Coronary artery (tissue), 2 donors: ENCODE results near the gene TUT4.
A peak's percentile ranks its signal among the peaks of the same experiment; 100 is the strongest.

Experiments used
- DNase-seq: peaks from one replicate; pipeline ENCODE4 v3.0.0-alpha.2; 2017; ENCODE audit warnings: low spot score
- H3K27ac ChIP-seq, 2 donors: fragments of 200-600 bp; sonication (generic); one replicate each; pipeline ENCODE4 v1.5.1; 2016 to 2019
- H3K4me3 ChIP-seq: fragments of 200-600 bp; sonication (generic); 2 replicates; pipeline ENCODE4 v1.5.1; 2016; ENCODE audit warnings: mild to moderate bottlenecking, moderate library complexity
- CTCF ChIP-seq: fragments of 200-600 bp; sonication (generic); IDR thresholded peaks from one replicate; pipeline ENCODE4 v1.5.1; 2019; ENCODE audit warnings: antibody characterized with exemption

Gene TUT4

GRCh38 chr1:52416811-52417210 lies 136.1 kb downstream of the TUT4 start:
- DNase-seq: no peak
- Histone ChIP-seq H3K4me3 (no peak overlapping the region), H3K27ac (no peak overlapping the region)
- TF ChIP-seq CTCF: no peak

GRCh38 chr1:52414942-52415341 lies 137.9 kb downstream of the TUT4 start:
- Histone ChIP-seq H3K4me3 (no peak overlapping the region), H3K27ac (no peak overlapping the region)
- no peak for TF ChIP-seq CTCF
- no peak for DNase-seq

GRCh38 chr1:52413410-52413989 lies 139.4 kb downstream of the TUT4 start:
- Histone ChIP-seq H3K4me3 (no peak overlapping the region), H3K27ac (no peak overlapping the region)
- DNase-seq: no peak
- TF ChIP-seq CTCF: no peak

GRCh38 chr1:52404975-52405338 lies 147.9 kb downstream of the TUT4 start:
- no peak for DNase-seq
- peak overlapping the region; percentile 77 for H3K4me3 ChIP-seq
- TF ChIP-seq CTCF: no peak
- H3K27ac ChIP-seq: peak overlapping the region; percentile 84 to 85

- H3K4me3 ChIP-seq: peak within 1 kb of the TSS; percentile 77
- H3K27ac ChIP-seq: peak within 1 kb of the TSS; percentile 84 to 85
- peak; percentile 22 for TF ChIP-seq CTCF
- peak; percentile 95 for DNase-seq
Measured at GRCh38 chr1:52404116-52404974, 148.5 kb downstream of the TUT4 start, which contains the start of the genes ORC1 and PRPF38A. Gene ORC1 (minus strand): TSS chr1:52404423. CDS start chr1:52402223, 2,200 bp downstream. Gene PRPF38A (plus strand): TSS chr1:52404602. CDS start chr1:52404750, 148 bp downstream.

GRCh38 chr1:52403566-52404115 lies 149.3 kb downstream of the TUT4 start:
- TF ChIP-seq CTCF: no peak
- peak overlapping the region in 1 of 2 donors; percentile 84 for H3K27ac ChIP-seq
- peak overlapping the region; percentile 77 for H3K4me3 ChIP-seq
- no peak for DNase-seq
